ENCODE results near the gene NDUFS7.

The NDUFS7 gene

GRCh38 chr19:1401138-1401888 lies 17.6 kb downstream of the NDUFS7 start, which contains the start of gene GAMT:
Gene GAMT, minus strand, starts transcription at chr19:1401542. Its CDS starts 66 bp downstream, at chr19:1401476.
- no peak for DNase-seq

- DNase-seq = no peak
These were observed 18.1 kb downstream of the NDUFS7 start for GRCh38 chr19:1401889-1402217.

- DNase-seq = peak in 1 of 2 donors; percentile 19
These were observed 18.8 kb downstream of the NDUFS7 start for GRCh38 chr19:1402411-1403070.

- peak; percentile 99 for DNase-seq
These were observed 23.2 kb downstream of the NDUFS7 start for GRCh38 chr19:1406774-1407527.

- peak; percentile 8 to 60 for DNase-seq
These were observed 24.0 kb downstream of the NDUFS7 start, which contains the start of gene DAZAP1 for GRCh38 chr19:1407528-1408299. Gene DAZAP1, plus strand, starts transcription at chr19:1407586. Its CDS starts 188 bp downstream, at chr19:1407774.

GRCh38 chr19:1408300-1409203 lies 24.8 kb downstream of the NDUFS7 start:
- DNase-seq = peak; percentile 22 to 48

- no peak for DNase-seq
These were observed 25.7 kb downstream of the NDUFS7 start for GRCh38 chr19:1409204-1410005.

- no peak for DNase-seq
These were observed 26.6 kb downstream of the NDUFS7 start for GRCh38 chr19:1410136-1410786.

- no peak for DNase-seq
These were observed 27.1 kb downstream of the NDUFS7 start for GRCh38 chr19:1410789-1411188.

- no peak for DNase-seq
These were observed 27.8 kb downstream of the NDUFS7 start for GRCh38 chr19:1411255-1412191.

- DNase-seq = no peak
These were observed 28.7 kb downstream of the NDUFS7 start for GRCh38 chr19:1412323-1412923.

GRCh38 chr19:1412995-1413800 lies 29.5 kb downstream of the NDUFS7 start:
- no peak for DNase-seq

- no peak for DNase-seq
These were observed 32.5 kb downstream of the NDUFS7 start for GRCh38 chr19:1416014-1416841.

GRCh38 chr19:1417145-1417544 lies 33.4 kb downstream of the NDUFS7 start:
- peak in 1 of 2 donors; percentile 15 for DNase-seq

GRCh38 chr19:1417681-1418495 lies 34.2 kb downstream of the NDUFS7 start:
- no peak for DNase-seq

- no peak for DNase-seq
These were observed 34.7 kb downstream of the NDUFS7 start for GRCh38 chr19:1418496-1418775.
